WTC11 (cell line): ENCODE results near the gene LNX1. TPM values are rescaled to one million over a fixed set of nuclear protein-coding genes. Genes with fewer than 3 reads are reported as not detected.
"Not testable (repeated sequence)": the region's sequence is repeated elsewhere in the genome, so short reads cannot be mapped to it uniquely, and the experiment has no call there.

Source experiments
- ATAC-seq: fragments of 200-7000 bp; cut with Tn5 transposase; 2 replicates; pipeline ENCODE4 v1.10.0; 2021; ENCODE audit warnings: mild to moderate bottlenecking, moderate library complexity
- CTCF ChIA-PET: fragments of 300-600 bp; sonication (Branson Sonifier 250); formaldehyde crosslinking; loops from one replicate; lab custom pipeline; 2021; ENCODE audit warnings: antibody characterized with exemption; lab: Charles Lee
- POLR2A ChIA-PET: fragments of 350-600 bp; sonication (Branson Sonifier 250); formaldehyde crosslinking; loops from one replicate; lab custom pipeline; 2021; ENCODE audit warnings: antibody characterized with exemption; lab: Charles Lee
- DNase-seq: peaks from one replicate; pipeline ENCODE4 v3.0.0; 2021; ENCODE audit warnings: low spot score
- H3K27ac Mint-ChIP-seq: 2 replicates; pipeline ENCODE4 v1.8.0; 2021; ENCODE audit warnings: mixed read lengths
- H3K27me3 Mint-ChIP-seq: 2 replicates; pipeline ENCODE4 v1.8.0; 2021; ENCODE audit warnings: low read depth, mild to moderate bottlenecking, moderate library complexity, mixed read lengths
- H3K36me3 Mint-ChIP-seq: 2 replicates; pipeline ENCODE4 v1.8.0; 2021; ENCODE audit warnings: mixed read lengths
- H3K4me1 Mint-ChIP-seq: 2 replicates; pipeline ENCODE4 v1.8.0; 2022; ENCODE audit warnings: mixed read lengths
- H3K4me3 Mint-ChIP-seq: 2 replicates; pipeline ENCODE4 v1.8.0; 2021; ENCODE audit warnings: mild to moderate bottlenecking, moderate library complexity, mixed read lengths
- H3K9me3 Mint-ChIP-seq: 2 replicates; pipeline ENCODE4 v1.8.0; 2021; ENCODE audit warnings: mixed read lengths
- FOXK1 ChIP-seq: sonication (generic); formaldehyde crosslinking; IDR thresholded peaks from 2 replicates; pipeline ENCODE4 v1.8.0; 2022; ENCODE audit warnings: mild to moderate bottlenecking, moderate library complexity, missing genetic modification reagents
- total RNA-seq: library from RNA; stranded (reverse); gene quantifications from 3 replicates; pipeline ENCODE4 v1.2.3, GENCODE V29; 2021
- TF ChIP-seq, protein P1 (sequence below): sonication (generic); formaldehyde crosslinking; IDR thresholded peaks from 2 replicates; pipeline ENCODE4 v1.8.0; 2023; ENCODE audit warnings: missing genetic modification reagents, mild to moderate bottlenecking, borderline replicate concordance
- TF ChIP-seq, protein P2 (sequence below): sonication (generic); formaldehyde crosslinking; IDR thresholded peaks from 2 replicates; pipeline ENCODE4 v1.8.0; 2022; ENCODE audit warnings: mild to moderate bottlenecking, missing genetic modification reagents

The LNX1 gene
- total RNA-seq, 1 experiment from 2014 or later, result 5.9 TPM

DNA sequence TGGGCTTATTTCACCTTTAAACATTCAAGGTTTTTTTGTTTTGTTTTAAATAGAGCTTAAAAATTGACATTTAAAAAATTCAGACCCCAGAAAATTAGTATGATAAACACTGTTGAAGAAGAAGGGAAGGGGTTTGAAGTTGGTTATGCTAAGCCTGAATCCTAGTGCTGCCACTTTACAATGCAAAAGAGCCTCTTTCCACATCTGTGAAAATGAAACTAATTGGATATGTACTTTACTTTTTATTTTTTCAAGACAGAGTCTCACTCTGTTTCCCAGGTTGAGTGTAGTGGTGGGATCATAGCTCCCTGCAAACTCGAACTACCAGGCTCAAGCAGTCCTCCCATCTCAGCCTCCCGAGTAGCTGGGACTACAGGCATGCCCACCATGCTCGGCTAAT lies 172.1 kb downstream of the LNX1 start:
- Mint-ChIP-seq H3K9me3 (no peaks in the 10 kb centered on the region), H3K27me3 (no peaks in the 10 kb centered on the region), H3K4me3 (no peak overlapping the region), H3K4me1 (no peaks in the 10 kb centered on the region), H3K36me3 (peaks cover 12% of the 10 kb centered on the region), H3K27ac (no peak overlapping the region)
- ATAC-seq (no peak), DNase-seq (no peak)
- ChIA-PET POLR2A (no interaction called here), CTCF (no interaction called here)
- TF ChIP-seq, protein P1, sequence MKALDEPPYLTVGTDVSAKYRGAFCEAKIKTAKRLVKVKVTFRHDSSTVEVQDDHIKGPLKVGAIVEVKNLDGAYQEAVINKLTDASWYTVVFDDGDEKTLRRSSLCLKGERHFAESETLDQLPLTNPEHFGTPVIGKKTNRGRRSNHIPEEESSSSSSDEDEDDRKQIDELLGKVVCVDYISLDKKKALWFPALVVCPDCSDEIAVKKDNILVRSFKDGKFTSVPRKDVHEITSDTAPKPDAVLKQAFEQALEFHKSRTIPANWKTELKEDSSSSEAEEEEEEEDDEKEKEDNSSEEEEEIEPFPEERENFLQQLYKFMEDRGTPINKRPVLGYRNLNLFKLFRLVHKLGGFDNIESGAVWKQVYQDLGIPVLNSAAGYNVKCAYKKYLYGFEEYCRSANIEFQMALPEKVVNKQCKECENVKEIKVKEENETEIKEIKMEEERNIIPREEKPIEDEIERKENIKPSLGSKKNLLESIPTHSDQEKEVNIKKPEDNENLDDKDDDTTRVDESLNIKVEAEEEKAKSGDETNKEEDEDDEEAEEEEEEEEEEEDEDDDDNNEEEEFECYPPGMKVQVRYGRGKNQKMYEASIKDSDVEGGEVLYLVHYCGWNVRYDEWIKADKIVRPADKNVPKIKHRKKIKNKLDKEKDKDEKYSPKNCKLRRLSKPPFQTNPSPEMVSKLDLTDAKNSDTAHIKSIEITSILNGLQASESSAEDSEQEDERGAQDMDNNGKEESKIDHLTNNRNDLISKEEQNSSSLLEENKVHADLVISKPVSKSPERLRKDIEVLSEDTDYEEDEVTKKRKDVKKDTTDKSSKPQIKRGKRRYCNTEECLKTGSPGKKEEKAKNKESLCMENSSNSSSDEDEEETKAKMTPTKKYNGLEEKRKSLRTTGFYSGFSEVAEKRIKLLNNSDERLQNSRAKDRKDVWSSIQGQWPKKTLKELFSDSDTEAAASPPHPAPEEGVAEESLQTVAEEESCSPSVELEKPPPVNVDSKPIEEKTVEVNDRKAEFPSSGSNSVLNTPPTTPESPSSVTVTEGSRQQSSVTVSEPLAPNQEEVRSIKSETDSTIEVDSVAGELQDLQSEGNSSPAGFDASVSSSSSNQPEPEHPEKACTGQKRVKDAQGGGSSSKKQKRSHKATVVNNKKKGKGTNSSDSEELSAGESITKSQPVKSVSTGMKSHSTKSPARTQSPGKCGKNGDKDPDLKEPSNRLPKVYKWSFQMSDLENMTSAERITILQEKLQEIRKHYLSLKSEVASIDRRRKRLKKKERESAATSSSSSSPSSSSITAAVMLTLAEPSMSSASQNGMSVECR, result no peak
- TF ChIP-seq FOXK1, result no peak
- TF ChIP-seq, protein P2, sequence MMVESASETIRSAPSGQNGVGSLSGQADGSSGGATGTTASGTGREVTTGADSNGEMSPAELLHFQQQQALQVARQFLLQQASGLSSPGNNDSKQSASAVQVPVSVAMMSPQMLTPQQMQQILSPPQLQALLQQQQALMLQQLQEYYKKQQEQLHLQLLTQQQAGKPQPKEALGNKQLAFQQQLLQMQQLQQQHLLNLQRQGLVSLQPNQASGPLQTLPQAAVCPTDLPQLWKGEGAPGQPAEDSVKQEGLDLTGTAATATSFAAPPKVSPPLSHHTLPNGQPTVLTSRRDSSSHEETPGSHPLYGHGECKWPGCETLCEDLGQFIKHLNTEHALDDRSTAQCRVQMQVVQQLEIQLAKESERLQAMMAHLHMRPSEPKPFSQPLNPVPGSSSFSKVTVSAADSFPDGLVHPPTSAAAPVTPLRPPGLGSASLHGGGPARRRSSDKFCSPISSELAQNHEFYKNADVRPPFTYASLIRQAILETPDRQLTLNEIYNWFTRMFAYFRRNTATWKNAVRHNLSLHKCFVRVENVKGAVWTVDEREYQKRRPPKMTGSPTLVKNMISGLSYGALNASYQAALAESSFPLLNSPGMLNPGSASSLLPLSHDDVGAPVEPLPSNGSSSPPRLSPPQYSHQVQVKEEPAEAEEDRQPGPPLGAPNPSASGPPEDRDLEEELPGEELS, result no peak

DNA sequence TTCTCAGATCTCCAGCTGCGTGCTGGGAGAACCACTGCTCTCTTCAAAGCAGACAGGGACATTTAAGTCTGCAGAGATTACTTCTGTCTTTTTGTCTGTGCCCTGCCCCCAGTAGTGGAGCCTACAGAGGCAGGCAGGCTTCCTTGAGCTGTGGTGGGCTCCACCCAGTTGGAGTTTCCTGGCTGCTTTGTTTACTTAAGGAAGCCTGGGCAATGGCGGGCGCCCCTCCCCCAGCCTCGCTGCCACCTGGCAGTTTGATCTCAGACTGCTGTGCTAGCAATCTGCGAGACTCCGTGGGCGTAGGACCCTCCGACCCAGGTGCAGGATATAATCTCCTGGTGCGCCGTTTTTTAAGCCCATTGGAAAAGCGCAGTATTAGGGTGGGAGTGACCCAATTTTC lies 181.8 kb downstream of the LNX1 start:
- Mint-ChIP-seq H3K9me3 (peaks cover 42% of the 10 kb centered on the region), H3K36me3 (peaks cover 50% of the 10 kb centered on the region)
- CTCF ChIA-PET, H3K27me3 Mint-ChIP-seq, H3K4me1 Mint-ChIP-seq, H3K4me3 Mint-ChIP-seq, POLR2A ChIA-PET, H3K27ac Mint-ChIP-seq, DNase-seq, ATAC-seq: not testable (repeated sequence)

Other genes starting within 250 kb of the LNX1 start
- 9.3 to 12.4 TPM (median 10.3 TPM) in 3 replicates for gene SCFD2, start 225.4 kb downstream of the LNX1 start, total RNA-seq
- gene FIP1L1, start 213.8 kb downstream of the LNX1 start, total RNA-seq, result 47.6 to 52.4 TPM (median 49.6 TPM) in 3 replicates